Measurements from ENCODE around the gene OSBPL2.

OSBPL2 gene

DNA sequence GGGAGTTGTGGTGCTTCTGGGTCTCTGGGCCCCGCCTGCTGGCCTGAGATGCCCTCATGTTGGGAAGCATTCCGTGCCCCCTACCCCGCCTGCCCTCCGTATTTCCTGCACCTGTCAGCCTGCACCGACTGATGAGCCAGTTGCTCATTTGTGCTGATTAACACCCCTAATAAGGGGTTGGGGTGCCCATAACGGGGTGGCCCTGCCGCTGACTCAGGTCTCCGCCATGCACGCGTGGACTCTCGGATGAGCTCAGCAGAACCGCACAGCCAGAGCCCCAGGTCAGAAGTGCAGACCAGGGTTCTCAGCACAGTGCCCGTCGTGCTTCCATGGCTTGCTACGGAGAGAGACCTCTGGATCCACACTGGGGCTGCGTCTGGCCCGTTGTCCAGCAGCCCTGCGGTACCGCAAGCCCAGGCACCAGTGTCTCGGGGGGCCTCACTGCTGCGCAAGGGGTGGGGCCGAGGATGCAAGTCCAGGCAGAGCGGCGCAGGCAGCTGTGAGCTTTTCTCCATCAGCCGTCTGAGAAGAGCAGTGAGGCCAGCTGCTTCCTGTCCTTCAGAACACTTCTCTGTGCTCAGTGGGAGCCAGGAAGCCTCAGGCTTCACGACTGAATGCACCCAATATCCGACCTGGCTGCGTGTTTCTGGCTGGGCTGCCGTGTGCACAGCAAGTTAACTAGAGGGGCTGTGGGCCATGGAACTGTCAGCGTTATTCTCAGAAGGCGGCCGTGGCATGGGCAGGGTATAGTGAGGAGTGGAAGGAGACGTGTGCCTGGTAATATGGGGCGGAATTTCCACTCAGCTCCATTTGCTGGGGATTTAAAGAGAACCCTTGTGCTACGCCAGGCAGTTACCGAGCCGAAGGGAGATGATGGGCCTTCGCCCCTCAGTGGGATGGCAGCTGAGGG lies 36.9 kb upstream of the OSBPL2 start:
- DNase-seq (ENCODE audit: insufficient read length, low spot score) (no peak), FAIRE-seq (no peak)
- TF ChIP-seq, protein P1, sequence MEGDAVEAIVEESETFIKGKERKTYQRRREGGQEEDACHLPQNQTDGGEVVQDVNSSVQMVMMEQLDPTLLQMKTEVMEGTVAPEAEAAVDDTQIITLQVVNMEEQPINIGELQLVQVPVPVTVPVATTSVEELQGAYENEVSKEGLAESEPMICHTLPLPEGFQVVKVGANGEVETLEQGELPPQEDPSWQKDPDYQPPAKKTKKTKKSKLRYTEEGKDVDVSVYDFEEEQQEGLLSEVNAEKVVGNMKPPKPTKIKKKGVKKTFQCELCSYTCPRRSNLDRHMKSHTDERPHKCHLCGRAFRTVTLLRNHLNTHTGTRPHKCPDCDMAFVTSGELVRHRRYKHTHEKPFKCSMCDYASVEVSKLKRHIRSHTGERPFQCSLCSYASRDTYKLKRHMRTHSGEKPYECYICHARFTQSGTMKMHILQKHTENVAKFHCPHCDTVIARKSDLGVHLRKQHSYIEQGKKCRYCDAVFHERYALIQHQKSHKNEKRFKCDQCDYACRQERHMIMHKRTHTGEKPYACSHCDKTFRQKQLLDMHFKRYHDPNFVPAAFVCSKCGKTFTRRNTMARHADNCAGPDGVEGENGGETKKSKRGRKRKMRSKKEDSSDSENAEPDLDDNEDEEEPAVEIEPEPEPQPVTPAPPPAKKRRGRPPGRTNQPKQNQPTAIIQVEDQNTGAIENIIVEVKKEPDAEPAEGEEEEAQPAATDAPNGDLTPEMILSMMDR (IDR thresholded peaks at IDR 0.05; ENCODE audit: insufficient read depth, missing control alignments): no peak

DNA sequence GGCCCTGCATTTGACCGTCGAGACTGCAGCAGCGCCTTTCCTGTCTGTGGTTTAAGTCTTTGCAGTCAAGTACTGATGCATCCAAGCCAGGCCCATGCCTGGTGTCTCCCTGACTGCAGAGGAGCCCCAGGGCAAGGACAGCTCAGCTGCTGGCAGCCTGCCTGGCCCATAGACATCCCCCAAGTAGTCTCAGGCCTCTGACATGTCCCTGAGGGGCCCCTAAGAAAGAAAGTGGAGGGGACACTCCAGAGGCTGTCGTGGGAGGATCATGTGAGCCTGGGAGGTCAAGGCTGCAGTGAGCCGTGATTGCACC lies 36.3 kb upstream of the OSBPL2 start:
- DNase-seq (ENCODE audit: insufficient read length, low spot score): no peak
- TF ChIP-seq, protein P1 (IDR thresholded peaks at IDR 0.05; ENCODE audit: insufficient read depth, missing control alignments): no peak

DNA sequence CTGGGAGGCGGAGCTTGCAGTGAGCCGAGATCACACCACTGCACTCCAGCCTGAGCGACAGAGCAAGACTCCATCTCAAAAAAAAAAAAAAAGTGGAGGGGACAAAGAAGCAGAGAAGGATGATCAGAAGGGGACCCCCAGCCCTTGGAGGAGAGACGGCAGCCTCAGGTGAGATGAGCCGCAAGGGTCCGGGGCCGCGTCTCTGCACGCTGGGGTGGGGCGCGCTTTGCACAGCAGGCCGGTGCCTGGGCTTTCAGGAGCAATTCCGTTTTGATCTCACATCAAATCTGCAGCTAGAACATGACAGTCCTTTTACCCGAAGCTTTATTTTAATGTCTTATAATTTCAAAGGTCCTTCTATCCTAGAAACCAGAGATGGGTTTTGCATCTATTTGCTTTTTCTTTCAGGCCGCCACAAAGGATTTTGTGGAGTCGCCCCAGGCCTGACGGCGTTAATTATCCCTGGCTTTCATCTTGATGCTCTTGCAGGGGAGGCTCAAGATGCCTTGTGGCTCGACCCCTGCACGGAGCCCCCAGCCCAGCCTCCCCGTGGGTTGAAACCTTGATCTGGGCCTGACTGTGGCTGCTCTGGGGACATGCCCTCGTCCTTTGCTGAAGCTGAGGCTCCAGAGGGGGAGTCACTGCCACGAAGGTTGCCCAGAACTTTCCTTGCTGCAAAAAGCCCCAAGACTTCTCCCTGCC lies 35.5 kb upstream of the OSBPL2 start:
- TF ChIP-seq, protein P1 (IDR thresholded peaks at IDR 0.05; ENCODE audit: insufficient read depth, missing control alignments): no peak
- FAIRE-seq (no peak), DNase-seq (ENCODE audit: insufficient read length, low spot score) (no peak)

More for the DNA sequence above, 36.3 kb upstream of the OSBPL2 start:
- no peak for FAIRE-seq

DNA sequence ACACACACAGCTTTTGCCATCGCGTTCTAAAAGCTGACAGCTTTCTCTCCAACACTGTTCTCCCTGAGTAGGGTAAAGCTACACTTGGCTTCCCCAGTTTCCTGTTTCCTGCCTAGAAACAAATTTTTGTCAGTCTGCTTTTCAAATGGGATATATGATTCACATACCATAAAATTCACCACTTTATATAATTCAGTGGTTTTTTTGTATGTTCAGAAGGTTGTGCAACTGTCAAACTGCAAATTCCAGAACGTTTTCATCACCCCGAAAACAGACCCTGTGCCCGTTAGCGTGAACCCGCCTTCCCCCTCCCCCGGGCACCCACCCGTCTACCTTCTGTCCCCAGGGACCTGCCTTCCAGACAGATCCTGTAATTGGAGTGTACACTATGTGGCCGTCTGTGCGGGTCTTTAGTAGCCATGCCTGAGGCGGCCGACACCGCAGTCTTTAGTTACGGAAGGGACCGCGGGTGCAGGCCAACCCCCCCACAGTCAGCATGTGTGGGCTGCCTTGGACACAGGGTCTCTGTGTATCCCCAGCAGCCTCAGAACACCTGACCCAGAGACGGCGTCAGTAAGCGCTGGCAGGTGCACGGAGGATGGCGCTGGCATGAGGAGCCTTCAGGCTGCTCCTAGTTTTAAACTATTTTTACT lies 34.8 kb upstream of the OSBPL2 start:
- TF ChIP-seq, protein P1 (IDR thresholded peaks at IDR 0.05; ENCODE audit: insufficient read depth, missing control alignments): no peak
- DNase-seq (ENCODE audit: insufficient read length, low spot score): peak; percentile 83
- no peak for FAIRE-seq

DNA sequence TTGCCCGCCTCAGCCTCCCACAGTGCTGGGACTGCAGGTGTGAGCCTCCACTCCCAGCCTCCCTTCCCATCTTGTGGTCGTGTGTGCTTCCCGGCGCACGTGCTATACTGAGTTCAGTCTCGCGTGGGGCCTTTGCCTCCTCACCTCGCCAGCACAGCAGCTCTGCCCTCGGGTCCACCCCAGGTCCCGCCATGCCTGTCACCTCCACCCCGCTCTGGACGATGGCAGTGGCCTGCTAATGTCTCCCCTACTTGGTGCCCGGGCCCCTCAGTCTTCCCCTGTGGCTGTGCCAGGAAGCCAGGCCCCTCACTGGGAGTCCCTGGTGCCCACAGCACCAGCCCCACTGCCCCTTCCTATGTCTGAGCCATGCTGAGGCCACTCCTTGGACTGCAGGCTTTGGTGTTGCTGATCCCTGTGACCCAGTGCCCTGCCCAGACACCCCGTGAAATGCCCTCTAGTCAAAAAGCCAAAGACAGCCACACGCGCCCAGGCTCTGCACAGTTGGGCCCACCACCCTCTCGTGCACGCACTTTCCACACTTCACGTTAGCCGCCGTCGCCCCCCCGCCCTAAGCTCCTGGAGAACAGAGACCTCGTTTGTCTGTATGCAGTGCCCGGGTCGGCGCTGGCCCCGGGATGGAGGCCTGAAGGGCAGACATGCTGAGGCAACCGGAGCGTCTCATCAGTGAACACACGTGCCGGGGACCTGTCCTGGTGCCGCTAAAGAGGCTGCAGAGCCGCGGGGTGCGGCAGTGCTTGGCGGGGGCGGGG lies 32.5 kb upstream of the OSBPL2 start:
- no peak for FAIRE-seq
- TF ChIP-seq, protein P1 (IDR thresholded peaks at IDR 0.05; ENCODE audit: insufficient read depth, missing control alignments): no peak

DNA sequence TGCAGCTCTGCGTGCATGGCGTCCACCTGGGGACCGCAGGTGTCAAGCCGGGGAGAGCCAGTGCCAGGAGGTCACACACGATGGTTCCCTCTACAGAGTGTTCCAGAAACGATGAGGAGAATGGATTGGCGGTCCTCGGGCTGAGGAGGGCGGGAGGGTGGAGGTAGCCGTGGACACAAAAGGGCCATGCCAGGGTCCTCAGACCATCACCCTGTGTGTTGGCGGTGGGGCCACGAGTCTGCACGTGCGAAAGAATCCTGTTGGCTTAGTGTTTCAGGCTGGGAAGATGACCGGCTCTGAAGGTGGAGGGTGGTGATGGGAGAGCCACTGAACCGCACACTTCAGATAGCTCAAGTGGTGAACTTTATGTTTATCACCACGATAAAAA lies 31.9 kb upstream of the OSBPL2 start:
- DNase-seq (ENCODE audit: insufficient read length, low spot score): no peak
- no peak for FAIRE-seq
- TF ChIP-seq, protein P1 (IDR thresholded peaks at IDR 0.05; ENCODE audit: insufficient read depth, missing control alignments): no peak

More for the DNA sequence above, 32.5 kb upstream of the OSBPL2 start:
- DNase-seq (ENCODE audit: insufficient read length, low spot score): no peak
